ENCODE results near the gene DNM2.

DNA sequence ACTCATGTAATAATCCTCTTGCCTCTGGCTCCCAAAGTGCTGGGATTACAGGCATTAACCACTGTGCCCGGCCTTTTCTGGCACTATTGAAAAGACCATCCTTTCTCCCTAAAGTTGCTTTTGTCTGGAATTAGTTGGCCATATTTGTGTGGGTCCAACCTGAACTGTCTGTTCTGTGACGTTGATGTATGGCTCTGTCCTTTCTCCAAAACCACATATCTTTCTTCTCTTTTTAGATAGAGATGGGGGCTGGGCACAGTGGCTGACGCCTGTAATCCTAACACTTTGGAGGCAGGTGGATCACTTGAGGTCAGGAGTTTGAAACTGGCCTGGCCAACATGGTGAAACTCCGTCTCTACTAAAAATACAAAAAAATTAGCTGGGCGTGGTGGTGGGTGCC, 17.9 kb downstream of the DNM2 start:
- TF ChIP-seq PCBP2 (optimal IDR thresholded peaks at IDR 0.05; ENCODE audit: low read depth, low read length, poor library complexity, severe bottlenecking) (no peak), NFE2L2 (IDR thresholded peaks at IDR 0.05; ENCODE audit: low read length) (no peak), POGZ (CRISPR knock-in tag; IDR thresholded peaks at IDR 0.05) (no peak), ZNF354B (CRISPR knock-in tag; IDR thresholded peaks at IDR 0.05) (no peak), FOSL2 (CRISPR knock-in tag; IDR thresholded peaks at IDR 0.05) (no peak), NR3C1 (CRISPR knock-in tag; IDR thresholded peaks at IDR 0.05) (no peak), POLR2AphosphoS5 (IDR thresholded peaks at IDR 0.05; ENCODE audit: low read depth, low read length) (no peak)
- TF ChIP-seq, protein P1, sequence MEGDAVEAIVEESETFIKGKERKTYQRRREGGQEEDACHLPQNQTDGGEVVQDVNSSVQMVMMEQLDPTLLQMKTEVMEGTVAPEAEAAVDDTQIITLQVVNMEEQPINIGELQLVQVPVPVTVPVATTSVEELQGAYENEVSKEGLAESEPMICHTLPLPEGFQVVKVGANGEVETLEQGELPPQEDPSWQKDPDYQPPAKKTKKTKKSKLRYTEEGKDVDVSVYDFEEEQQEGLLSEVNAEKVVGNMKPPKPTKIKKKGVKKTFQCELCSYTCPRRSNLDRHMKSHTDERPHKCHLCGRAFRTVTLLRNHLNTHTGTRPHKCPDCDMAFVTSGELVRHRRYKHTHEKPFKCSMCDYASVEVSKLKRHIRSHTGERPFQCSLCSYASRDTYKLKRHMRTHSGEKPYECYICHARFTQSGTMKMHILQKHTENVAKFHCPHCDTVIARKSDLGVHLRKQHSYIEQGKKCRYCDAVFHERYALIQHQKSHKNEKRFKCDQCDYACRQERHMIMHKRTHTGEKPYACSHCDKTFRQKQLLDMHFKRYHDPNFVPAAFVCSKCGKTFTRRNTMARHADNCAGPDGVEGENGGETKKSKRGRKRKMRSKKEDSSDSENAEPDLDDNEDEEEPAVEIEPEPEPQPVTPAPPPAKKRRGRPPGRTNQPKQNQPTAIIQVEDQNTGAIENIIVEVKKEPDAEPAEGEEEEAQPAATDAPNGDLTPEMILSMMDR (CRISPR knock-in tag; IDR thresholded peaks at IDR 0.05): no peak

Data from HepG2 (cell line).